CD4-positive, alpha-beta memory T cell (primary cell): ENCODE measurements around the gene PDCD11. TPM values are rescaled to one million over a fixed set of nuclear protein-coding genes. Genes with fewer than 3 reads are reported as not detected.
A peak's percentile ranks its signal among the peaks of the same experiment; 100 is the strongest.
"Not testable (repeated sequence)": the region's sequence is repeated elsewhere in the genome, so short reads cannot be mapped to it uniquely, and the experiment has no call there.

ENCODE experiments used
- CTCF ChIA-PET: fragments of 350-600 bp; sonication (Branson Sonifier 250); formaldehyde crosslinking; loops from one replicate; lab custom pipeline; 2021; ENCODE audit warnings: inconsistent platforms; ENCODE audit not compliant: partially characterized antibody; lab: Charles Lee
- POLR2A ChIA-PET: fragments of 350-600 bp; sonication (Branson Sonifier 250); formaldehyde crosslinking; loops from one replicate; lab custom pipeline; 2021; ENCODE audit not compliant: partially characterized antibody; lab: Charles Lee
- DNase-seq, 5 donors: peaks; one replicate each; pipeline versions ENCODE4 v3.0.0 to v3.0.0-alpha.2; 2020 to 2022; ENCODE audit warnings: mixed read lengths in 1 of 5
- H3K27ac ChIP-seq: one replicate; pipeline ENCODE4 v1.7.0; 2013; ENCODE audit warnings: low read depth, low read length
- H3K27me3 ChIP-seq: 2 replicates; pipeline ENCODE4 v1.7.0; 2013; ENCODE audit warnings: mild to moderate bottlenecking, low read length, moderate library complexity; ENCODE audit not compliant: insufficient read depth
- H3K36me3 ChIP-seq: 2 replicates; pipeline ENCODE4 v1.7.0; 2013; ENCODE audit warnings: mild to moderate bottlenecking, low read length, moderate library complexity; ENCODE audit not compliant: insufficient read depth
- H3K4me1 ChIP-seq: 2 replicates; pipeline ENCODE4 v1.7.0; 2013; ENCODE audit warnings: mild to moderate bottlenecking, low read length, moderate library complexity; ENCODE audit not compliant: insufficient read depth
- H3K4me3 ChIP-seq, 2 donors: one replicate each; pipeline ENCODE4 v1.7.0; 2013; ENCODE audit warnings: low read length in 2 of 2, mild to moderate bottlenecking in 1 of 2
- H3K9me3 ChIP-seq, 2 donors: one replicate each; pipeline ENCODE4 v1.7.0; 2013; ENCODE audit warnings: low read length in 2 of 2, control low read depth in 1 of 2; ENCODE audit not compliant: control insufficient read depth in 1 of 2
- H3K27ac Mint-ChIP-seq, 7 donors: one replicate each; pipeline ENCODE4 v1.8.0; 2020 to 2021; ENCODE audit warnings: mixed read lengths in 7 of 7, mild to moderate bottlenecking in 6 of 7, inconsistent platforms in 3 of 7, moderate library complexity in 3 of 7
- H3K27me3 Mint-ChIP-seq, 2 donors: one replicate each; pipeline ENCODE4 v1.8.0; 2020 to 2021; ENCODE audit warnings: mixed read lengths in 2 of 2
- H3K36me3 Mint-ChIP-seq, 2 donors: one replicate each; pipeline ENCODE4 v1.8.0; 2020 to 2021; ENCODE audit warnings: mixed read lengths in 2 of 2, inconsistent platforms in 1 of 2, mild to moderate bottlenecking in 1 of 2
- H3K4me1 Mint-ChIP-seq, 4 donors: one replicate each; pipeline ENCODE4 v1.8.0; 2020 to 2021; ENCODE audit warnings: mixed read lengths in 4 of 4, mild to moderate bottlenecking in 1 of 4
- H3K4me3 Mint-ChIP-seq, 8 donors: one replicate each; pipeline ENCODE4 v1.8.0; 2020 to 2021; ENCODE audit warnings: mixed read lengths in 8 of 8, mild to moderate bottlenecking in 7 of 8, moderate library complexity in 6 of 8, inconsistent platforms in 3 of 8
- H3K9me3 Mint-ChIP-seq, 8 donors: one replicate each; pipeline ENCODE4 v1.8.0; 2020 to 2021; ENCODE audit warnings: mixed read lengths in 8 of 8, mild to moderate bottlenecking in 5 of 8, inconsistent platforms in 3 of 8, moderate library complexity in 1 of 8
- intact Hi-C: fragments of 100-400 bp; cut with micrococcal nuclease; formaldehyde crosslinking; loops from one replicate; pipeline ENCODE4 v1.15.1; 2023
- polyA plus RNA-seq, 2 donors: library from polyadenylated mRNA; unstranded; fragments of 300-500 nt; fragmentation: Illumina TruSeq; gene quantifications; one replicate each; pipeline ENCODE4 v1.2.3, GENCODE V29; 2021
- total RNA-seq, 2 experiments: library from RNA; stranded (reverse); gene quantifications; one replicate each; pipeline ENCODE4 v1.2.3, GENCODE V29; 2021

Gene PDCD11
- total and polyA plus RNA-seq, 4 experiments from 2014 or later, result 2.5 to 45.0 (median 26.9) TPM

- H3K4me1 ChIP-seq, H3K27ac Mint-ChIP-seq, H3K4me3 Mint-ChIP-seq, H3K9me3 Mint-ChIP-seq, DNase-seq, H3K36me3 ChIP-seq, H3K27me3 Mint-ChIP-seq, H3K27ac ChIP-seq, H3K27me3 ChIP-seq, H3K36me3 Mint-ChIP-seq, H3K9me3 ChIP-seq, H3K4me3 ChIP-seq: not testable (repeated sequence)
- ChIA-PET CTCF (interaction anchor here (0.9 to 9.3 kb wide), 9 partner anchors 9 to 650 kb away, joined by 3 to 268 read pairs (median 4); partner anchors contain the start of genes CALHM2 and CYP17A1), POLR2A (interaction anchor here (2.5 kb wide), 1 partner anchor 70 kb away, joined by 13 read pairs; no protein-coding TSS in a partner anchor)
- H3K4me1 Mint-ChIP-seq, result peaks cover 8 to 29% (median 14%) of the 10 kb centered on the region in 4 donors
- intact Hi-C loops, result loop anchor here (5.0 to 10.0 kb wide), 2 partner anchors 132 to 245 kb away; partner anchors contain the start of gene PCGF6
Measured at GRCh38 chr10:103486635-103487409, 90.4 kb downstream of the PDCD11 start.

DNA sequence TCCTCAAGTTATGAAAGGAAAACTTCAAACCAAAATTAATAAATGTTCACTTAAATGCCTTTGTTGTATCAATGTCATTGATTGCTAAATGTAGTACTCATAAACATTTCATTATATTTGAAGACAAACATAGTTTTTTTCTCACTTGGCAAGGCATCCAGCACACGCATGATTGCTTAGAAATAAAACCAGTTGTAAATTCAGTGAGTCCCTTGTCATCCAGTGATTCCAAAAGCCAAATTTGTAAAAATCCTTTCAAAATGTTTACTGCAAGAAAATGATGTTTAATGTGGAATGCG, 90.9 kb downstream of the PDCD11 start:
- Mint-ChIP-seq H3K9me3 (no peaks in the 10 kb centered on the region), H3K27ac (no peak overlapping the region), H3K4me1 (peaks cover 5 to 28% (median 10%) of the 10 kb centered on the region in 4 donors), H3K4me3 (no peak overlapping the region), H3K27me3 (peaks cover 0 to 5% of the 10 kb centered on the region in 2 donors), H3K36me3 (no peaks in the 10 kb centered on the region)
- no peaks in the 10 kb centered on the region for H3K9me3 ChIP-seq
- H3K4me3 ChIP-seq, result no peak overlapping the region
- POLR2A ChIA-PET, result interaction anchor here (2.5 kb wide), 1 partner anchor 70 kb away, joined by 13 read pairs; no protein-coding TSS in a partner anchor
- CTCF ChIA-PET, result interaction anchor here (1.2 to 9.3 kb wide), 2 partner anchors 34 to 70 kb away, joined by 3 to 268 read pairs; no protein-coding TSS in a partner anchor
- H3K36me3 ChIP-seq, result no peaks in the 10 kb centered on the region
- DNase-seq, result no peak
- H3K27me3 ChIP-seq, result no peaks in the 10 kb centered on the region
- intact Hi-C loops, result loop anchor here (5.0 to 10.0 kb wide), 2 partner anchors 133 to 245 kb away; partner anchors contain the start of gene PCGF6
- peaks cover 9% of the 10 kb centered on the region for H3K4me1 ChIP-seq
- H3K27ac ChIP-seq, result no peak overlapping the region

GRCh38 chr10:103490986-103491314, 94.5 kb downstream of the PDCD11 start:
- ChIA-PET POLR2A (interaction anchor here (1.3 kb wide), 1 partner anchor 72 kb away, joined by 3 read pairs; no protein-coding TSS in a partner anchor), CTCF (interaction anchor here (0.5 to 9.3 kb wide), 3 partner anchors 8 to 73 kb away, joined by 3 to 268 read pairs (median 7); no protein-coding TSS in a partner anchor)
- H3K27ac Mint-ChIP-seq, result peak overlapping the region in 3 of 7 donors; percentile 4 to 17 (median 8)
- peaks cover 18 to 20% of the 10 kb centered on the region in 2 donors for H3K27me3 Mint-ChIP-seq
- no peak overlapping the region for H3K27ac ChIP-seq
- peaks cover 6 to 36% (median 20%) of the 10 kb centered on the region in 4 donors for H3K4me1 Mint-ChIP-seq
- intact Hi-C loops, result no loop called here
- H3K9me3 Mint-ChIP-seq, result no peaks in the 10 kb centered on the region
- H3K9me3 ChIP-seq, result no peaks in the 10 kb centered on the region
- H3K4me3 Mint-ChIP-seq, result peak overlapping the region in 1 of 8 donors; percentile 10
- H3K36me3 ChIP-seq, result no peaks in the 10 kb centered on the region
- no peaks in the 10 kb centered on the region for H3K36me3 Mint-ChIP-seq
- no peak overlapping the region for H3K4me3 ChIP-seq
- no peak for DNase-seq
- H3K27me3 ChIP-seq, result peaks cover 19% of the 10 kb centered on the region
- peaks cover 21% of the 10 kb centered on the region for H3K4me1 ChIP-seq

GRCh38 chr10:103491729-103492364, 95.4 kb downstream of the PDCD11 start:
- intact Hi-C loops, result no loop called here

DNA sequence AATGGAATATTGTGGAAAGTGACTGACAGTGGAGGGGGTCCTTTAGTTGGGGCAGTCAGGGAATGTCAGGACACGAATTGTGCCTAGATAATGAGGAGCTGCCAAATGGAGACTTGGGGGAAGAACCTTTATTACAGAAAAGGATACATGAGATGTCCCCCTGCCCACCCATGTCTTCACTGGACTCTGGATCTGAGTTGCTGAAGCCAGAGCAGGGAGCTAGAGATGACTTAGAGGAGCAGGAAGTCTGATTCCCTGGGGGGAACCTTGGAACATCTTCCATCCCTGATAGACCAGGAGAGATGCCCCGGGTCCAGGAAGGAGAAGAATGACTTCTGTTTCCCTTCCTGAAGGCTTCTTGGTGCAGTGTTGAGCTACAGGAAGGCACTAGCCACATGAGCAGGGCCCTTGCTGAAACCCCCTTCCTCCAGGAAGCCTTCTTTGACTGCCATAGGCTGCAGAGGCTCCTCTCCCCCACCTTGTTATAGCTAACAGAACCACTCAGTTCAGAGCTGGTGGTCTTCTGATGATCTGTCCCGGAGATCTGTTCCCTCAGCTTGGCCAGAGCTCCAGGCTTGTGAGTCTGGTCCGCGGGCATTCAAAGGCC, 96.3 kb downstream of the PDCD11 start:
- peaks cover 0 to under 1% (median 0%) of the 10 kb centered on the region in 8 donors for H3K9me3 Mint-ChIP-seq
- no peaks in the 10 kb centered on the region for H3K9me3 ChIP-seq
- peak overlapping the region in 2 of 7 donors; percentile 21 to 46 for H3K27ac Mint-ChIP-seq
- intact Hi-C loops, result no loop called here
- no peak for DNase-seq
- no peaks in the 10 kb centered on the region for H3K36me3 Mint-ChIP-seq
- CTCF ChIA-PET, result interaction anchor here (1.1 to 2.5 kb wide), 5 partner anchors 9 to 657 kb away, joined by 4 to 13 read pairs (median 6); no protein-coding TSS in a partner anchor
- H3K36me3 ChIP-seq, result no peaks in the 10 kb centered on the region
- peak overlapping the region in 1 of 2 donors; percentile 30 for H3K4me3 ChIP-seq
- H3K27ac ChIP-seq, result no peak overlapping the region
- H3K27me3 ChIP-seq, result peaks cover 19% of the 10 kb centered on the region
- peaks cover 22 to 26% of the 10 kb centered on the region in 2 donors for H3K27me3 Mint-ChIP-seq
- POLR2A ChIA-PET, result interaction anchor here (0.7 to 1.6 kb wide), 2 partner anchors 14 to 91 kb away, joined by 3 to 4 read pairs; no protein-coding TSS in a partner anchor
- peaks cover 6 to 36% (median 20%) of the 10 kb centered on the region in 4 donors for H3K4me1 Mint-ChIP-seq
- H3K4me3 Mint-ChIP-seq, result peak overlapping the region; percentile 81 to 91 (median 84)
- peaks cover 21% of the 10 kb centered on the region for H3K4me1 ChIP-seq

More at GRCh38 chr10:103491729-103492364, 95.4 kb downstream of the PDCD11 start:
- peaks cover 21% of the 10 kb centered on the region for H3K4me1 ChIP-seq
- peaks cover 19 to 20% of the 10 kb centered on the region in 2 donors for H3K27me3 Mint-ChIP-seq
- H3K4me3 Mint-ChIP-seq, result peak overlapping the region in 4 of 8 donors; percentile 1 to 91 (median 42)
- H3K36me3 Mint-ChIP-seq, result no peaks in the 10 kb centered on the region
- CTCF ChIA-PET, result interaction anchor here (1.1 to 2.7 kb wide), 6 partner anchors 8 to 656 kb away, joined by 4 to 13 read pairs (median 6); no protein-coding TSS in a partner anchor
- no peak for DNase-seq
- peaks cover 19% of the 10 kb centered on the region for H3K27me3 ChIP-seq
- H3K4me1 Mint-ChIP-seq, result peaks cover 6 to 36% (median 20%) of the 10 kb centered on the region in 4 donors
- H3K27ac ChIP-seq, result no peak overlapping the region
- H3K9me3 Mint-ChIP-seq, result no peaks in the 10 kb centered on the region
- H3K9me3 ChIP-seq, result no peaks in the 10 kb centered on the region
- H3K27ac Mint-ChIP-seq, result peak overlapping the region in 1 of 7 donors; percentile 8
- POLR2A ChIA-PET, result no interaction called here
- H3K36me3 ChIP-seq, result no peaks in the 10 kb centered on the region
- H3K4me3 ChIP-seq, result no peak overlapping the region

- DNase-seq, result peak in 4 of 5 donors; percentile 26 to 59 (median 26)
- H3K4me1 ChIP-seq, result peaks cover 21% of the 10 kb centered on the region
- H3K9me3 Mint-ChIP-seq, result peaks cover 0 to 1% (median 0%) of the 10 kb centered on the region in 8 donors
- H3K27me3 Mint-ChIP-seq, result peaks cover 22 to 27% of the 10 kb centered on the region in 2 donors
- intact Hi-C loops, result no loop called here
- peak within 1 kb of the TSS in 1 of 2 donors; percentile 32 for H3K4me3 ChIP-seq
- peaks cover 6 to 36% (median 20%) of the 10 kb centered on the region in 4 donors for H3K4me1 Mint-ChIP-seq
- H3K27ac ChIP-seq, result no peak within 1 kb of the TSS
- H3K36me3 ChIP-seq, result no peaks in the 10 kb centered on the region
- peak within 1 kb of the TSS in 5 of 7 donors; percentile 21 to 78 (median 36) for H3K27ac Mint-ChIP-seq
- no peaks in the 10 kb centered on the region for H3K36me3 Mint-ChIP-seq
- H3K27me3 ChIP-seq, result peaks cover 19% of the 10 kb centered on the region
- ChIA-PET POLR2A (interaction anchor here (0.7 to 1.6 kb wide), 2 partner anchors 14 to 91 kb away, joined by 3 to 4 read pairs; no protein-coding TSS in a partner anchor), CTCF (interaction anchor here (1.8 to 2.5 kb wide), 3 partner anchors 10 to 160 kb away, joined by 5 to 13 read pairs (median 9); no protein-coding TSS in a partner anchor)
- peak within 1 kb of the TSS; percentile 81 to 91 (median 84) for H3K4me3 Mint-ChIP-seq
- no peaks in the 10 kb centered on the region for H3K9me3 ChIP-seq
Measured at GRCh38 chr10:103493362-103493915, 97.0 kb downstream of the PDCD11 start, which contains the start of gene NEURL1. TSS of gene NEURL1 (plus strand) at chr10:103493705. CDS start at chr10:103494388, 683 bp downstream.
